IPS-11a (cell line): ENCODE measurements around the gene CLNS1A.
A peak's percentile ranks its signal among the peaks of the same experiment; 100 is the strongest.
"Not testable (repeated sequence)": the region's sequence is repeated elsewhere in the genome, so short reads cannot be mapped to it uniquely, and the experiment has no call there.

ENCODE experiments used
- H3K4me3 ChIP-seq: one replicate; pipeline ENCODE4 v1.5.1; 2013; ENCODE audit warnings: low read depth, low read length, control low read depth

Gene CLNS1A

DNA sequence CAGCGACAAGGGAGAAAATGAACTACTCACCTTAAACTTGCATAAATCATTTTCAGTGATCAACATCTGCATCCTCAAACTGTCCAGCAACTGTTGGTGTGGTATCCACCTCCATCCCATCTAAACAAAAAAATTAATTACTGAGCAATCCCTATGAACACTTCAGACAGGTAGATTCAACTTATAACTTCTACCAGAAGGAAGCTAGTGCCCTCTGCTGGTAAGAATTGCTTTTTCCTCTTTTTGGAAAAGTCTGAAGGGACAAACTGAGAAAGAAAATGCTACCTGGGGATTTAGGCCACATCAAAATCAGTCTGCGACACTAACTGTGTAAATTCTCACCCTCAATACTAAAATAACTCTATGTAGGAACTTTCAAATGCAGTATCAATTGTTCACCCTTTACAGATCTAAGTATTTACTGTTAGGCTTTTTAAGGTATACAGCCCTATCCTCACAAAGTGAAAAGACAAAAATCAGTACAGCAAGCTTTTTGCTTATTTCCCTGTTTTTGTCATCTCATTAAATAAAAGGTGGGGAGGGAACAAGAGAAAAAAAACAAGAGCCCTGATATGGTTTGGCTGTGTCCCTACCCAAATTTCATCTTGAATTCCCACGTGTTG, 17.9 kb downstream of the CLNS1A start:
- no peak overlapping the region for H3K4me3 ChIP-seq

DNA sequence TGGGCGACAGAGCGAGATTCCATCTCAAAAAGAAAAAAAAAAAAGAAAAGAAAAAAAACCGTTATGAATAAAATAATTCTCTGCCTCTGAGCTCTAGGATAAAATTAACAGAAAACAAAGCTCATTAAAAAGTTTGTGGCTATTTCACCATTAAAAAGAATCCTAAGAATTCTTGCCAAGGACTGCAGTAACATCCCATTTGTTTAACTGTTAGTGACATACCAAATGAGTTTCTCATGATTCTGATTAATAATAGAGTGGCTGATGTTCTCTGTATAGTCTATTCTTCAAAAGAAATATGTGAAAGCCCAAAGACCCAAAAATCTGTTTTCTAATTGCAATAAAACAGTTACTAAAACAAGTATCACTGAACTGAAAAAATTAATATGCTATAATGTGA, 19.7 kb downstream of the CLNS1A start:
- no peak overlapping the region for H3K4me3 ChIP-seq

DNA sequence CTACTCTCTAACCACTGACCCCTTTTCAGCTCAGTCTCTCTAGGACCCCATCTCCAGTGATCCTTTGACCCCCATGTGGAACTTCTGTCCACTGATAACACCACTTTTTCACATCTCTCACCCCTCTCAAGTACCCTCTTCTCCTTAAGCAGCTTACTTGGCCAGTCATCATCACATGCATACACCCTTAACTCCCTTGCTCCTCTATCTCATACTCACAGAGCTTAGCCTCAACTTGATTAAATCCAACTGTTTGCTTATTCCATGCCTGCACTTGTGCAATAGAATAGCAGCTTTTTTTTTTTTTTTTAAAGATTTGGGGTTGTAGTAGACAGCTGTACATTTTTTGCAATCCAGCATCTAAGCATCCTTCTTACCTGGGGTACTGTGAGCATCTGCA, 25.7 kb downstream of the CLNS1A start:
- H3K4me3 ChIP-seq: no peak overlapping the region

DNA sequence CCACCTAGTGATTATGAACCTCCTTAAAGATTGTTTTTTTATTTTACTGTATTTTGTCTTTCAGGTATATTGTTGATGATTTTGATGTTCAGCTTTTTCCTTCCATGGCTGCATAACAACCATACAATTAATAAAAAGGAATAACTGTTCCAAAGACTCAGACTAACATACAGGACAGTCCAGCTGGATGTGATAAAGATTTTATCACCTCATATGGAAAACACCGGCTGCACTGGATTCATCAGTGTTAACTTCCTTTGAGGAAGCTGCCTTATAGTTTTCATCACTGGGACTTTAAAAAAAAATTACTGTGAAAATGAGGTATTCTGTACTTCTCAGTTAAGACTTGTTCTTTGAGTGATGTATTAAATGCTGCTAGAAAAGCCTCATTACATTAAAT, 28.4 kb downstream of the CLNS1A start:
- no peak overlapping the region for H3K4me3 ChIP-seq

DNA sequence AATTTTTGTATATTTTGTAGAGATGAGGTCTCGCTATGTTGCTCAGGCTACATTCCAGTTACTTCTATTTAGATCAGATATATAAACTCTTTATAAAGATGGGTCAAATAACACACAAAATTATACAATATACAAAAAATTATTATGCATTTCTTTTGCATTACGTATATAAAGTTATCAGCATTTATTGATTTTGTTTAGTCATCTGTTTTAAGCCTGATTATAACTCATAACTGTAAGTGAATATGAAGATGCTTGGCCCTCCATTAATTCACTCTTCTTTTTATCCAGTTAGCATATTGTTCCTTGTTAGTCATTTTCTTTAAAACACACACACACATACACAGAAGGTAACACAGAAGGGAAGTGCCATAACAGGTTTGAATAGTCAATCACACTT, 33.3 kb downstream of the CLNS1A start:
- H3K4me3 ChIP-seq: no peak overlapping the region

DNA sequence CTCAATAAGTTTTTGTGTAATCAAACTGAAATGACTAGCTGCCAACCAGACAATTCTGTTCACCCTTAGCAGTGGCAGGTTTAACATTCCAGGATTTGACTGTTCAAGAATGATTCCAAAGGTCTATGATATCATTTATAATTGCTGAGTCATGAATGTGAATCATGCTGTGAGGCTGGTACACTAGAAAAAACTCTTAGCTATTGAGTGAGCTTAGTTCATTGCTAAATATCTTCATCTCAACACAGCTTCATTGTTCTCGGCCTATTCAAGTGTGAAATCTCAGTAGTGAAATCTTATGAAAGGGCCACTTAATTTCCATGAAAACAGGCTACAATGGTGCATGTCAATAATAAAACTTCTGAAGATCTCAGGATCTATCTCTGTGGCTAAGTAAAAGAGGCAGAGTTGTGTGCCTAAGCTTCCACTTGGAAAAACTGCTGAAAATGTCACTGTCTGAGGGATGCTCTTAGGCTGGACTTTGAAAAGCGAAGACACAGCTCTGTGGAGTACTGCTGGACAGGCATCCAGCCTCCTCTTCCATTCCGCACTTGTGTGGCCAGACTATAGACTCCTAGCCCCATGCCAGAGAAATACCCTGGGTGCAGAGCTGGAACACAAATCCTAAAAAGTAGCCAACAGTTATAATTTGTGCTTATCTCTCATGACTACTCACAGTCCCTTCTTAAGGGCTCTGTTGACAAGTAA, 35.1 kb downstream of the CLNS1A start:
- no peak overlapping the region for H3K4me3 ChIP-seq

DNA sequence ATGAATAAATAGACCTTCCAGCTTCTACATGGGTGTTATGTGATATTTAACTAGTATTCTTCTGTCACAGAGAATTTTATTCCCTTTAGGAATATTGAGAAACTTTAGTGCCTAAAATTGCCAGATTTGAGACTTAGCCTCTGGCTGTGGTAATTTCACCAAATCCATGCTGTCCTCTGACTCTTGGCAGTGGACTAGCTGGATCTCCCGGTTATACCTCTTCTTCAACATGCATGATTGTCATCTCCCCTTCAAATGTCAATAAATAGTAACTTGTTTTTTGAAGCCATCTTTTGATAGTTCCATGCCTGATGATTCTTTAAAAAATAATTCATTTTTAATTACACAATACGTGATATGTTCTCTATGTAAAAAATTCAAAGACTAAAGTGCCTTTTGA, 39.4 kb downstream of the CLNS1A start:
- no peak overlapping the region for H3K4me3 ChIP-seq

DNA sequence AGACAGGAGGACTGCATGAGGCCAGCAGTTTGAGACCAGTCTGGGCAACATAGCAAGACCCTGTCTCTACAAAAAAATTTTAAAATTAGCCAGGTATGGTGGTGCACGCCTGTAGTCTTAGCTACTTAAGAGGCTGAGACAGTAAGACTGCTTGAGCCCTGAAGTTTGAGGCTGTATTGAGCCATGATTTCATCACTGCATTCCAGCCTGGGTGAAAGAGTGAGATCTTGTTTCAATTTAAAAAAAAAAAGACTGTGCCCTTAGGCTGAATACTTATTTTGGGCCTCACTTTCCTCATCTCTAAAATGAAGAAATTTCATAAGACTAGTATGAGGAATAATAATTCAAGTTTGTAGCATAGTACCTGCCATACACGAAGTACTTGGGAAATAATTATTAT, 41.0 kb downstream of the CLNS1A start:
- H3K4me3 ChIP-seq: no peak overlapping the region

DNA sequence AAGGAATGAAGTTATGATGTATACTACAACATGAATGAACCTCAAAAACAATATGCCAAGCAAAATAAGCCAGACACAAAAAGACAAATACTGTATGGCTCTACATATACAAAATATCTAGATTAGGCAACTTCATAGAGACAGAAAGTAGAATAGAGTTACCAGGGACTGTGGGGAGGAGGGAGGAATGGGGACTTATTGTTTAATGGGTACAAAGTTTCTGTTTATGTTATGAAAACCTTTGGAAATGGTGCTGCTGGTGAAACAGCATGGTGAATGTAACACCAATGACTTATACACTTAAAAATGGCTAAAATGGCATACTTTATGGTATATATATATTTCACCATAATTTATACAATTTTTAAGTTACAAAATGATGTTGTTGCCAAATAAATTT, 43.7 kb downstream of the CLNS1A start:
- H3K4me3 ChIP-seq: no peak overlapping the region

DNA sequence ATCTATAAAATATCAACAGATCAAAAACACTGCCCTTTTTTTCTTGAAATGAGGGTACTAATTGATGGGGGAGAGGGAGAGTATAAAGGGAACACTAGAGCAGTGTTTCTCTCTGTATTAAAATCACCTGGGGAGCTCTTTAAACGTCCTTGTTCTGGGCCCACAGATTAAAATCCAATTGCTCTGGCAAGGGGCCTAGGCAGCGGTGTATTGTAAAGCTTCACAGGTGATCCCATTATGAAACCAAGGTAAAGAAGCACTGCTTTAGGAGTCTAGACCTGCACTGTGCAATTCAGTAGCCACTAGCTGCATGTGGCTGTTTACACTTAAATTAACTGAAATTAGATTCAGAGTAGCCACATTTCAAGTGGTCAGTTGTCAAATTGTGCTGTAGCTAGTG, 44.9 kb downstream of the CLNS1A start:
- no peak overlapping the region for H3K4me3 ChIP-seq

DNA sequence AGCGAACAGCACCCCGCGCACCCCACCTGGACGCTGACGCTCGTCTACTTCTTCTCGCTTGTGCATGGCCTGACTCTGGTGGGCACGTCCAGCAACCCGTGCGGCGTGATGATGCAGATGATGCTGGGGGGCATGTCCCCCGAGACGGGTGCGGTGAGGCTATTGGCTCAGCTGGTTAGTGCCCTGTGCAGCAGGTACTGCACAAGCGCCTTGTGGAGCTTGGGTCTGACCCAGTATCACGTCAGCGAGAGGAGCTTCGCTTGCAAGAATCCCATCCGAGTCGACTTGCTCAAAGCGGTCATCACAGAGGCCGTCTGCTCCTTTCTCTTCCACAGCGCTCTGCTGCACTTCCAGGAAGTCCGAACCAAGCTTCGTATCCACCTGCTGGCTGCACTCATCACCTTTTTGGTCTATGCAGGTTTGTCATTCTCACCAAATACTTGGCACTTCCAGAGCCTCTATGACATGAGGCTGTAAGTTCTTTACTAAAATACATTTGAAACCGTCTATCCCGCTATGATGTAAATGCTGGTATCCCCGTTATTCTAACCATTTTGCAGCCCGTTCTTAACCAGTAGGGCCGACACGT, 47.3 kb downstream of the CLNS1A start:
- H3K4me3 ChIP-seq: peak overlapping the region; percentile 69

DNA sequence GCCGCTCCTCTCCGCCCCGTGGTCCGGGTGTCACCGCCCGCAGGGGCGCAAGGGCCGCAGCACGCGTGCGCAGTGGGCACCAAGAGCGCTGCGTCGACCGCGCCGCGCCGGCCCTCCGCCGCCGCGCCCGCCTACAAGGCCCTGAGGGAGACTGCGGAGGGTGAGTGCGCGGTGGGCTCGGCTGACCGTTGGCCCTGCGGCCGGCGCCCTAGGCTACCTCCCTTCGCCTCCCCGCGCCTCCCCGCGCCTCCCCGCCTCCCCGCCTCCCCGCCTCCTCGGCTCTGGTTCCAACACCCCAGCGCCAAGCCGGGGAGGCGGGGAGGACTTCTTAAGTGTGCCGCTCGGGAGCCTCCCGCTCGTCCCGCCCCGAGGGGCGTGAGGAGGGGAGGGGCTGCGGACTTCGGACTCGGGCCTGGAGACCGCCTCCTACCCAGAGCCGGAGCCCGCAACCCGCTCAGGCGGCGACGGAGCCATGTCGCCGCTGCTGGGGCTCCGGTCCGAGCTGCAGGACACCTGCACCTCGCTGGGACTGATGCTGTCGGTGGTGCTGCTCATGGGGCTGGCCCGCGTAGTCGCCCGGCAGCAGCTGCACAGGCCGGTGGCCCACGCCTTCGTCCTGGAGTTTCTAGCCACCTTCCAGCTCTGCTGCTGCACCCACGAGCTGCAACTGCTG, 47.9 kb downstream of the CLNS1A start, which contains the start of gene AQP11:
Gene AQP11, plus strand, starts transcription at position 433 of the 673 bp plus-strand sequence. Its CDS starts 40 bp downstream, at position 473.
- peak within 1 kb of the TSS; percentile 69 for H3K4me3 ChIP-seq

DNA sequence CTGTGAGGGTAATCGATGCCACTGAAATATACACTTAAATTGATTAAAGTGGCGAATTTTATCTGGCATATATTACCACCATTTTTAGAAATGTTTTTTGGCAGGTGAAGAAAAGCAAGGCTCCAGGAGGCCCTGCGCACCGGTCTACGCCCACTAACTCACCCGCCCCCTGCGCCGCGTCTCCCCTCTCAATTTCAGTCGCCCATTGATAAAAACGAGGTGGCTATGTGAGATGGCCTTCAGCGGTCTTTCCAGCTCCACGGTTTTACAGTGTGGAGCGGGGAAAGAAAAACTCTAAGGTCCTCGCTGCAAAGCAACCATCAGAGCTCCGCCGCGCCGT, 48.4 kb downstream of the CLNS1A start:
- peak overlapping the region; percentile 69 for H3K4me3 ChIP-seq

DNA sequence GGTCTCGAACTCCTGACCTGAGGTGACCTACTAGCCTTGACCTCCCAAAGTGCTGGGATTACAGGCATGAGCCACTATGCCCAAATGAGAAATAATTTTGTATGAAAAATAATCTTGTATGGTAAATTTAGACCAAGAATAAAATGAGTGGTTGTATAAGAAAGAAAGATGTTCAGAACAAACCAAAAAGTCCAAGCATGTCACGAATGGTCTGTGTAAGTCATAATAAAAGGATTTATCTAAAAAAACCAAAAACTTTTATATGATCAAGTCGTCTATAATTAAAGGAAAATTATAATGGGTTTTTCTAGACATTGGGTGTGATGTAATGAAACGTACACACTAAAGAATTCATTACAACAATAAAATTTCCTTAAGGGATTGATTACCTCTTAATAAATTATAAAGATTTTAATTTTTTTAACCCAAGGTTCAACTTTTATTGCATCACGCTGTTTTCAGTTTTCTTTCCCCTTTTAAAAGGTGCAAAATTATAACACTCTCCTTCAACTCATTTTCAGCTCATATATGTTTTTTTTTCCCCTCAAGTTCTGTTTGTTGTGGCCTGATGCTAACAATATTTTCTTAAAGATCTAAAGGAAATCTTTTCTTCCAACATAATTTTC, 56.8 kb downstream of the CLNS1A start:
- H3K4me3 ChIP-seq: no peak overlapping the region

DNA sequence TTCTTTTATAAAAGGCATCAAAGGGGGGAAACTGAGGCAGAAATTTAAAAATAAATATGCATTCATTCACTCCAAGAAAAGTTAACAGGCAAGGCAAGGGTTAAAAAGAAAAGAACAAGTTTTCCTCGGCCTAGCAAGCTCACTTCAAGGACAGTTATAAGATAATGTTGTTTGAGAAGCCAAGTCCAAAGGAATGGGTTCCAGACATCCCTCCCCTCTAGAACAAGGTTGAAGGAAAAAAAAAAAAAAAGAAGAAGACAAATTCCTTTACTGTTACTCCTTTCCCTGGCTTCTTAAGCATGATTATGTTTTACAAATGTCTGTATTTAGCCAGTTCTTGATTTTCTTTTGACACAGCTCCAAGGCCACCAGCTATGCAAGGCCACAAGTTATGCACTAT, 62.2 kb downstream of the CLNS1A start:
- not testable (repeated sequence) for H3K4me3 ChIP-seq

DNA sequence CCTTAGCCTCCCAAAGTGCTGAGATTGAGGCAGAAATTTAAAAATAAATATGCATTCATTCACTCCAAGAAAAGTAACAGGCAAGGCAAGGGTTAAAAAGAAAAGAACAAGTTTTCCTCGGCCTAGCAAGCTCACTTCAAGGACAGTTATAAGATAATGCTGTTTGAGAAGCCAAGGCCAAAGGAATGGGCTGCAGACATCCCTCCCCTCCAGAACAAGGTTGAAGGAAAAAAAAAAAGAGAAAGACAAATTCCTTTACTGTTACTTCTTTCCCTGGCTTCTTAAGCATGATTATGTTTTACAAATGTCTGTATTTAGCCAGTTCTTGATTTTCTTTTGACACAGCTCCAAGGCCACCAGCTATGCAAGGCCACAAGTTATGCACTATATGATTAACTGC, 66.7 kb downstream of the CLNS1A start:
- not testable (repeated sequence) for H3K4me3 ChIP-seq

DNA sequence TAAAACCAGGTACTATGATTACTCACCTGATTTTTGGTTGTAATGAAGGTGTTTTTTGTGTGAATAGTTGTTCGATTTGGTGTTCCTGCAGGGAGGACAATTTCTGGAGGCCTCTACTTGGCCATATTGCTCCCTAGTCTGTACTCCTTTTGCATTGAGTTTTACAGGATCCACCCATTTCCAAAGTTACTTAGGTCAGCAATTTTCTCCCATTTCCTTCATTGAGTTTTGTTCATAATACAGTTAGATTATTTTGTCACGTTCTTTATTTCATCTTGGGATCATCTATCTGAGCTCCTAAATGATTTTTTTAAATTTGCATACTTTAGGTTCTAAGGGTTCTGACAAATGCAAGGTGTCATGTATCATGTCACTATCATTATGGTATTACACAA, 67.9 kb downstream of the CLNS1A start:
- no peak overlapping the region for H3K4me3 ChIP-seq

DNA sequence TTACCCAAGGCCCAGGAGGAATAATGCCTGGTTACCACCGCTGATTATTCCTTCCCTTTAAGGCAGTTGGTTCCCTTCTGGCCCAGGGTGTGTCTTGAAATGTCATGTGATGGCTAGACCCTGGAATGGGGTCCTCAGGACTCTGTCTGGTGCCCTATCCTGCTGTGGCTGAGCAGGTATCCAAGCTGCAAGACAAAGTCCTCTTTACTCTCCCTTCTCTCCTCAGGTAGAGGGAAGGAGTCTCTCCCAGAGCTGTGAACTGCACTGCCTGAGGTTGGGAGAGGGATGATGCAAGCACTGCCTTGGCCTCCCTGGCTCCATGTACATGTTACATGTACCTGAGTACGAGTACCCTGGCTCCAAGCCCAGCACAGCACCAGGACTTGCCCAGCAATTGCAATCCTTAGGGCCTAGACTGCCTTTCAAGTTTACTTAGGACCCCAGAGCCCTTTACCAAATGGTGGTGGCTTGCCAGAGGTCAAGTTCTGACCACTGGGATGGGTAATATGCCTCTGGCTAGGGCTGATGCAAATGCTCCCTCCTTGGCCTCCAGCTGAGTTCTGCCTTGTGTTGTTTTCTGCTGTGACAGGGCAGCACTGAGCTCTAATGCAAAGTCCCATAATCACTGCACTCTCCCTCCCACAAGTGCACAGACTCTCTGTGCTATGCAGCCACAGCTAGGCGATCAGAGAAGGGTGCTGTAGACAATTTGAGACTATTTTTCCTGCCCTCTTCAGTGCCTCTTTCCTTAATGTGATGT, 68.5 kb downstream of the CLNS1A start:
- H3K4me3 ChIP-seq: no peak overlapping the region

DNA sequence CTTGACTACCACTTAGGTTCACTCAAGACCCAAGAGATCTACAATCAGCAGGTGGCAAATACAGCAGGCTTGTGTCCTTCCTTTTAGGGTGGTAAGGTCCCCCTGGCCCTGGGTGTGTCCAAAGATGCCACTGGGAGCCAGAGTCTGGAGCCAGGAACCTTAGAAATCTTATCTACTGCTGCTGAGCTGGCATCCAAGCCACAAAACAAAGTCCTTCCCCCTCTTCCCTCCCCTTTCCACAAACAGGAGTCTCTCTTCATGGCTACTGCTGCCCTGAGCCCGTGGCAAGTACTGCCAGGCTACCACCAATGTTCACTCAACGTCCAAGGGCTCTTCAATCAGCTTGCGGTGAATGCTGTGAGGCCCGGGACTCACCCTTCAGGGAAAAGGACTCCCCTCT, 69.3 kb downstream of the CLNS1A start:
- no peak overlapping the region for H3K4me3 ChIP-seq
